Right kidney (tissue), 9 donors: ENCODE results near the gene HTR1E.
"Not testable (repeated sequence)": the region's sequence is repeated elsewhere in the genome, so short reads cannot be mapped to it uniquely, and the experiment has no call there.

Experiments used
- DNase-seq: peaks from one replicate; pipeline ENCODE4 v3.0.0-alpha.2; 2016
- long read RNA-seq, 8 donors: transcript quantifications; one replicate each; lab custom pipeline, GENCODE V29; 2026

The HTR1E gene, protein sequence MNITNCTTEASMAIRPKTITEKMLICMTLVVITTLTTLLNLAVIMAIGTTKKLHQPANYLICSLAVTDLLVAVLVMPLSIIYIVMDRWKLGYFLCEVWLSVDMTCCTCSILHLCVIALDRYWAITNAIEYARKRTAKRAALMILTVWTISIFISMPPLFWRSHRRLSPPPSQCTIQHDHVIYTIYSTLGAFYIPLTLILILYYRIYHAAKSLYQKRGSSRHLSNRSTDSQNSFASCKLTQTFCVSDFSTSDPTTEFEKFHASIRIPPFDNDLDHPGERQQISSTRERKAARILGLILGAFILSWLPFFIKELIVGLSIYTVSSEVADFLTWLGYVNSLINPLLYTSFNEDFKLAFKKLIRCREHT
- long read RNA-seq, donor 1 = 0 reads
- long read RNA-seq, donor 2 = 0 reads
- long read RNA-seq, donor 3 = 0 reads
- long read RNA-seq, donor 4 = 0 reads
- long read RNA-seq, donor 5, partial matches to known transcripts = 0 of 1 reads
- long read RNA-seq, donor 5, other reads (novel, unspliced or antisense) = 0 of 1 reads
- long read RNA-seq, donor 6, partial matches to known transcripts = 0 of 1 reads
- long read RNA-seq, donor 6, other reads (novel, unspliced or antisense) = 0 of 1 reads
- long read RNA-seq, donor 7 = 0 reads
- long read RNA-seq, donor 8 = 0 reads

DNA sequence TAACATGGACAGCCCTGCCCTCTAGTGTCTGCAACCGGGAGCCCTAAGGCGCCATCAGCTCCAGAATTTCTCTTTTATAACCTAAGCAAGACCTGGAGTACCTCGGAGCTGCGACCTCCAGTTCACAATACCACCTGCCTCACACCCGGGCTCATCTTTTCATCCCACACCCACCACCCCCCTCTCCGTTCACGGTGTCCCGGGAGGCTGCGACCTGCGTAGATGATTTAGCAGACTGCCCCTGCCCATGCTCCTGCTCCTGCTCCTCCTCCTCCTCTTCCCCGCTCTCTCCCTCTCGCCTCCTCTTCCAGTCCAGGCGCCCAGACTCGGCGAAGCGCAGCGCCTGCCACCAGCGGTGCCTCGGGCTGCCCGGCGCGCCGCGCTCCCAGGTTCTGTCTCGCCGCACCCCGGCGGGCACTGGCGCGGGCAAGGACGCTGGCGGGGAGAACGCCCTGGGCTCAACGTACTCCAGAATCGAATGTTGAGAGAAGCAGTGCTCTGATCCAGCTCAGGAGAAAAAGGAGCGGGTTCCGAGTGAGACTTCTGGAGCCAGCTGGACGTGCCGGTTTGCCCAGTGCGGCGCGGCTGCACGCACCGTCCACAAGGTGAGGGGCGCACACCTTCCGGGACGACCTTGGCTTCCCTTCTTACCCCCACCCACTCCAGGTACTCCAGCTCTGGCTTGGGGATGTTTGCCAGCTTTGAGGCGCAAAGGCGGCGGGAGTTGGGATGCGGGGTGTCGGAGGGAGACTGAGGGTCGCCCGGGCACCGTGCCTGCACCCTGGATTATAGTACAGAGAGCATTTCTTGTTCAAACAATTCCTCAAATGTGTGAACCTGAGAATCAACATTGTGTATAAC lies at the start of gene HTR1E:
TSS of gene HTR1E (plus strand) at position 310 of the 861 bp plus-strand sequence. CDS start 77,807 bp downstream, outside the sequence.
- DNase-seq = peak; percentile 80

DNA sequence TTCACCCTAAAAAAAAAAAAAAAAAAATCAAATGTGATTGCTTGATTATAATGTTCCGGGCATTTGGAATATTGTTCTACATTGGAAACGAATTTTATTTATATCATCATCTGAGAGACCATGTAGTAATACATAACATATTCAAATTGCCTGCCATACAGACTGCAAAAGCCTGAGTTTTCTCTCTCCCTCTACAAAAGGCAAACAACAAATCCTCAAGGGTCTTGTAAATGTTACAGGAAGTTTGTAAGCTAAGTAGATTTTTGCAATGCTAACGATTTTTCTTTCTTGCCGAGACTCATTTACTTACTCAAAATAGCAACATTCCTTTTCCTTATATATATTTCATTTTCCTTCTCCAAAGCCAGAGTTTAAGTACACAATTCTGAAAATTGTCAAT lies 49.0 kb upstream of the HTR1E start:
- DNase-seq = no peak

DNA sequence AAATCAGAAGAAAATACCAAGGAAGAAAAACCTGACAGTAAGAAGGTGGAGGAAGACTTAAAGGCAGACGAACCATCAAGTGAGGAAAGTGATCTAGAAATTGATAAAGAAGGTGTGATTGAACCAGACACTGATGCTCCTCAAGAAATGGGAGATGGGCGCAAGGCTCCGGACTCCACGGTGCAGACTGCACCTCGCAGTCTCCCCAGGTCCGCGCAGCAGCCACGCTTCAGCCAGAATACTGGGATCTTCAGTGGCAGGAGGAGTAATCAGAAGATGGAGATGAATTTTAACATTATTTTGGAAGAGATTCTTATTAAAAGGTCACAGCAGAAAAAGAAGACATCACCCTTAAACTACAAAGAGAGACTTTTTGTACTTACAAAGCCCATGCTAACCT lies 40.1 kb upstream of the HTR1E start:
- not testable (repeated sequence) for DNase-seq

DNA sequence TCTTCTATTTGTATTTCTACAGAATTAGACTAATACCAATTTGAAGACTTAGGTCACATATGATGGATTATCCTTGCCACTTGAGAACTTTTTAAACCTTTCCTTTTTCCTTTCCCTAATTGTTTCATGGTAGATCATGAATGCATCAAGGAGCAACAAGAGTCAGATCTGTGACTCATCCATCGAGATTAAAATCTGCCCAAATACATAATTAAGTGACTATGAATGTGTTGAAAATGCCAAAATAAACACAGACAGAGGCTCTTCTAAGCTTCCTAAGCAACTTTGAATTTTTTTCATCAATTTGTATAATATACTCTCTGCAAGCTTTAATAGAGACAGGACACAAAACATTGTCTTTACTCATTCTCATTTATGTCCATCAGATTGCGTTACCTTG lies 23.5 kb upstream of the HTR1E start:
- DNase-seq = no peak

DNA sequence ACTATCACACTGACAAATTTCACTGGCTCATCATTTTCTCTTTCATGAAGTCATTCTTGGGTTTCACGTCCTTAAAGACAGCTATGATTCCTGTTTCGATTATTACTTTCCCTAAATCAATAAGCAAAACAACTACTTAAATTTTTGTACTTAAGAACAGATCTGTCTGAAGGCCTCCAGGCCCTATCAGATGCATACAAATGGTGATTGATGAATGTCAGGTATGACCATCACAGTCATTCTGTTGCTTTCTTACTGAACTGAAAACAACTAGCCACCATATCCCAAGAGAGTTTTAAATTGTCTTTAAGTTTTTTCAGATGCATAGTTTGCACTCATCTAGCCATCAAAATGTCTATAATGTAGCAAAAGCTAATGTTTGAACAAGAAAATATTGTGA lies 20.9 kb upstream of the HTR1E start:
- no peak for DNase-seq

DNA sequence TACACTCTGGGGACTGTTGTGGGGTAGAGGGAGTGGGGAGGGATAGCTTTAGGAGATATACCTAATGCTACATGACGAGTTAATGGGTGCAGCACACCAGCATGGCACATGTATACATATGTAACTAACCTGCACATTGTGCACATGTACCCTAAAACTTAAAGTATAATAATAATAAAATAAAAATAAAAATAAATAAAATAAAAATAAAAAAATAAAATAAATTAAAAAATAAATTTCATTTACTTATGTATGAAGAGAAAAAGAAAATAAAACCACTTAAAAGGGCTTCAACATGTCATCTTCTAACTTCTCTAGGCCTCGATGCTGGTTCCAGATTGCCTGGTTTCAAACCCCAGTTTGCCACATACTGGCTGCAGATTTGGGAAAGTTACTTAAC lies 10.2 kb upstream of the HTR1E start:
- not testable (repeated sequence) for DNase-seq

DNA sequence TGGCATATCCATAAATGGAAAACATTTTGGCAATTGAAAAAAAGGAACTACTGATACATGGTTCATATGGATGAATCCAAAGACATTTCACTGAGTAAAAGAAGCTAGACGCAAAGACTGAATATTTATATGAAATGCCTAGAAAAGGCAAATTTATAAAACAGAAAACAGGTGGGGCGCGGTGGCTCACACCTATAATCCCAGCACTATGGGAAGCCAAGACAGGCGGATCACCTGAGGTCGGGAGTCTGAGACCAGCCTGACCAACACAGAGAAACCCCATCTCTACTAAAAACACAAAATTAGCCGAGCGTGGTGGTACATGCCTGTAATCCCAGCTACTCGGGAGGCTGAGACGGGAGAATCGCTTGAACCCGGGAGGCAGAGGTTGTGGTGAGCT lies 9.5 kb upstream of the HTR1E start:
- not testable (repeated sequence) for DNase-seq

DNA sequence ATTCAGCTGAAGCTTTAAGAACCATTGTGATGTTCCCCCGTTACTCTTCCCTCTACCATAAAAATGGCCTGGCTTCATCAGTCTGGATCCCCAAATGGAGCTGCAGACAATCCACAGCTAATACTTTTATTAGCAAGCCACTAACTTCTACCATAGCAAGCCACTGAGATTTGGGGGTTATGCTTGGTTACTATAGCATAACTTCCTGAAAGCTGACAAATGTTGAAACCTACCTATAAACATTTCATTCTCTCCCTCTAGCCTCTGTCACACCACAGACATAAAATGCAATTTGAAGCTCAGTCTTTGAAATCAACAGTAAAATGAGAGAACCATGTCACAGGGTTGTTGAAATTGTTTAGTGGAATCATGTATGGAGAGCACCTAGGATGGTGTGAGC lies 3.0 kb upstream of the HTR1E start:
- no peak for DNase-seq

DNA sequence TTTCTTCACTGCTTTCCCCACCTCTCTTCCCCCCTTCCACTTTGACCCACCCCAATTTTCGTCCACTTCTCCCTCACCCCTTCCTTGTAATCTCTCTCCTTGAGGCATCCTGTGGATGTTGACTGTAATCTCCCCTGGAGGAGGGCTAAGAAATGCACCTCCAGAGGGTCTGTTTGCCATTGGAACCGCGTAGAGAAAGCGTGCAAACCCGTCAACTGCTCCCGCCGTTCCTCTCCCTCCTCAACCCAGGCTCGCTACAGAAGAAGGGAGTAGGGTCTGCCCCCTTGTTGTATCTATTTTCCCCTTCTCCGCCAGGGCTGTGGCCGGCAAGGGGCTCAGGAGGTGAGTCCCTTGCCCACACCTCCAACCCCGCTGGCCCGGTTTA lies 502 bp upstream of the HTR1E start:
- no peak for DNase-seq

DNA sequence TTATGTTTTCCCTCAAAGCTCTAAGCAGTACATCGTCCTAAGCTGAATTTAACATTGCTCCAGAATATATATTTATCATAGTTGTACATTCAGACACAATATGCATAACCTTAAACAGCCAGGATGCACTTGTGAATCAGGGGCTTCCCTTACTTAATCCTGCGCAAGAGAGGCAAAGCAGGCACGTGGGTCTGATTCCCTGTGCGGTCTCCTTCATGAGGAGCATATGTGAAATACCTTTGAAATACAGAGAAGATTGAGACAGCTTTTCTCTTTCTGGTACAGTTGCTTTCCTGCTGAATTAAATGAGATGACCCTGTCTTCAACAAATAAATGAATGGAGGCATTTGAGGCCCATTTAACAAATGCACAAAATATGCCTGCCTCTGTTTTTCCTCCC lies 1.5 kb downstream of the HTR1E start:
- no peak for DNase-seq

DNA sequence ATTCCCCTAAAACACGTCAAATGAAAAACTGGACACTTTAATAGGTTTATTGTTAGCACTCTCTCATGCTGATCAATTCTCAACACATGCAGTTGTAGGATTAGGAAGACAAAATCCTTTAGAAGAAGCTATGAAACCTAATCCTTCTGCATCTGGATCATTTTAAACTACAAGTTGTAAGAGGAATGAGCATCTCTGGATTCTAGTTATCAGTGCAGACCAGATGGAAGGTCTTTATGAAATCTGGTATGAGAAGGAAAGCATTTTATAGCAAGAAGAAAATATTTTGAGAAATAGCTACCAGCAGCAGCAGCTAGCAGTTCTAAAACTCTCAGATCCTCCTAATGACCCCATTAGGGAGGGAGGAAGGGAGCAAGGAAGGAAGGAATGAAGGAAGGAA lies 4.1 kb downstream of the HTR1E start:
- no peak for DNase-seq

DNA sequence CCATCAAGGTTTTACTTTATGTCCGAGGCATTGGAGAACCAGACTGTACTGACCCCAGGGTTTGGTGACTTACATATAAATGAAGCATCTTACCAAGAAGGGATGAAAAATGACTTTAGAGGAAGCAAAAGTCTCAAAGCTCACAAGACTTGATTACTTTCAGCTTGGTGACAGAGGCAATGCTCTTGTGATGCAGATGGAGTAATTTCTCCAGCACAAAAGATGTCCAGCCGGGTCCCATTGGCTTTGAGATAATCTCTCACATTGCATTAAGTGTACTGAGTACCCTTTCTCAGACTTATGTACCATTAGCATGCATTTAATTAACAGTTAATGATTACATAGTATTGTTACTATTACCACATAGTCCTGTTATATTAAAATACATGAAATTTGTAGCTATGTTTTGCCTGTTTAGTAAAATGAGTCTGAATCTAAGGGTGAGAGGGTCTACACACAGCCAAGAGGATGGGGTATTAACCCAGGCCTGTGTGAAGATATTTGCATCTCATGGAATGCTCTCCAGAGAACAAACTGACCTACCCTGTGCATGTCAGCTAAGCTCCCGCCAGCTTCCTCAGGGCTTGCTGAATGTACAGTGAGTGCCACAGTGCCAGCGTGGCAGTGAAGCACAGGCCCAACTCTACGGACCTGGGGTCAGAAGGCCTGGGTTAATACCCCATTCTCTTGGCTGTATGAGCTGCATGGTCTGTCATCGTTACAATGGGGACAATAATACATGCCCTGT lies 5.6 kb downstream of the HTR1E start:
- DNase-seq = no peak

DNA sequence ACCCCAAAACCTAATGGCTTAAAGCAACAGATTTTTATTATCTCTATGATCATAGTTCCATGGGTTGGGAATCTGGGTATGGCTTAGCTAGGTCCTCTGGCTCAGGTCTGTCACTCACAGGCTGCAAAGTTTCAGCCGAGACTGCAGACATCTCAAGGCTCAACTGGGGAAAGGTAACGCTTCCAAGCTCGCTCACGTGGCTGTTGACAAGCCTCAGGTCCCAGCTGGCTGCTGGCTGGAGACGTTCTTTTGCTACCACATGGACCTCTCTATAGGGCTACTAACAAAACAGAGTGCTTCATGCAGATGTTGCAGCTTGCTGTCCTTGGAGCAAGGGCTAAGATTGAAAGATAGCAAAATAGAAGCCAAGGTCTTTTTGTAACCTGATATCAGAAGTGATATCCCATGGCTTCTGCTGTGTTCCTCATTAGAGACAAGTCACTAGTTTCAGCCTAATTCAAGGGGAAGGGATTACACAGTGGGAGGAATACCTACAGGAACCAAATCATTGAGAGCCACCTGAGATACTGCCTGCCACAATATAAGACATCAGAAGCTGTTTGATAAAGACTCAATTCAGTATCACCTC lies 6.6 kb downstream of the HTR1E start:
- DNase-seq = no peak

DNA sequence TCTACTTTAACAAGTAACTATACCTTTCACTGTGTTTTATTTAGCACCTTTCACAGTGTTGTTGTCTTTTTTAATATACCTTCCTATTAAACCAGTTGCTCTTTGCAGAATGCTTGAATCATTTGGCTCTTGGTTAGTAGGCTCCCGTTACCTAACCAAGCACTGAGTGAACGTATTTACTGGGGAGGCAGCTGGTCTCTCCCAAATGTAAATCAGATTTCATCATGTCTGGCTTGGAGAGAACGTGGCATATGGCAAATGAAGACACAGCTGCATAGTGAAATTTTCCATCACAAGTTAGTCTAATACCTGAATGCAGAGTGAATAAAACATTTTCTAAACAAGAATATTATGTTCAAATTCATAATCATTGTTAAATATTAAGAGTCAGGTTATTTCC lies 12.4 kb downstream of the HTR1E start:
- no peak for DNase-seq

DNA sequence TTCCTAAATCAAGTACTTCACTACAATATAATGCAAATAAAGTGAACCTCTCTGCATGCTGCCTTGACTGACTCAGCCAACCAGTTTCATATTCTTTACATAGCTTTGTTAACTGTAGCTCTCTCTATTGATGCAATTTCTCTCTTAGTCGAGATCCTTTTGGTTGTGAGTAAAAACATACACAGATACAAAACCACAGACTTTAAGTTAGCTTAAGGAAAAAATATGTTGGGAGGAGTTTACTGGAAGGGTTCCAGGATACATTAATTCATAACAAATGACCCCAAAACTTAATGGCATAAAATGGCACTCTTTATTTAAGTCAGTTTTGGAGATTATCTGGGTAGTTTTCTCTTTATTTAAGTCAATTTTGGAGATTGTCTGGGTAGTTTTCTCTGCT lies 15.7 kb downstream of the HTR1E start:
- no peak for DNase-seq

DNA sequence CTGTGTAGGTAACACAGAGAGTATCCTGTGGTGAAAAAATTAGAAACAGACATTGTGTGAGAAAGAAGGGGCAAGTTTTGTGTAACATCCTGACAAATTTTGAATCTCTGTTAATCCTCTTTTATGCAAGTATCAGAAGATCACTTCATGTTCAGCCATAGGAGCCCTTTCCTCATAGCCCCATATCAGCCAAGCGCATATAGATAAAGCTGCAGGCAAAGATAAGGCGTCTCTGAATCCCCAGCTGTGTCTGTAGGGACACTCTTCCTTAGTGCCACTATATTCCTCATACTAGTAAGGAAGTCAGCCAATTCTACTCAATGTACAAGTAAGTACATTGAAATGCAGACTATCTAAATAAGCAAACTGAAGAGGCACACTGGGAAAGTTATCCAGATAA lies 22.3 kb downstream of the HTR1E start:
- no peak for DNase-seq

DNA sequence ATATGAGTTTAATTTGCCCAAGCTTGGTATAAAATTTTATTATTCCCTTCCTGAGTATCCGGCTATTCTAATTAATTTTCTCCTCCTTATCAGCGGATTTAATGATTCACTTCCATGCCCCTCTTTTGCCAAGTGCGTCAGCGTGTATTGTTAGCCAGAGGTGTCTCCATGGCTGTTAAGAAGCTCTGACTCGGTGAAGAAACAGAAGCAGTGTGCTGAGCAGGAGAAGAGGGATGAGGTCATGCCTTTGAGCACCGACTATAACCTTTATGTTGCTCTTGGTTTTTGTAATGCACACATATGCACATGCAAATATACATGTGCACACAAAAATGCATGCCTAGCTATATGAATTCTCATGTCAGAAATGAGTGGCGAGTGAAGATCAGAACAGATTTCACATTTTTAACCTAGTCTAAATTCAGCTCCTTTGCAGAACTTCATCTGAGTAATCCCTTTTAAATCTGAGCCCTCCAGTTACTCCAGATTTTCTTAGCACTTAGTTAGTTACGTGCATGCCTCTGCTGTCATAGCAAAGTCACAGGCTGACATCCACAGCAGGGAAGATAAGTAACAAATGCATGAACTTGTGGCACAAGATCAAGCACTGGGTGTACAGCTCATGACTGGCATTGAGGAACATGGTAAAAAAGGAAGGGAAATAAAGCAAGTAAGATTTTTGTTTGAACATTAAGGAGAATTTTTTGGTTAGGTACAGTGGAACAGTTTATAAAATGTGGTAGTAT lies 24.3 kb downstream of the HTR1E start:
- DNase-seq = no peak

DNA sequence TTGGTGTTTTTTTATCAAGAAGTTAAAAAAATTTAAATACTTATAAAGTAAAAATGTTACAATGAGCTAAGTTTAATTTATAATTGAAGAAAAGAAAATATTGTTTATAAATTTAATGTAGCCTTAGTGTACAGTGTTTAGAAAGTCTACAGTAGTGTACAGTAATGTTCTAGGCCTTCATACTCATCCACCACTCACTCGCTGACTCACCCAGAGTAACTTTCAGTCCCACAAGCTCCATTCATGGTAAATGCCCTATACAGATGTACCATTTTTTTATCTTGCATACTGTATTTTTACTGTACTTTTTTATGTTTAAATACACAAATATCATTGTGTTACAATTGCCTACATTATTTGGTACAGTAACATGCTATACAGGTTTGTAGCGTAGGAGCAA lies 26.0 kb downstream of the HTR1E start:
- DNase-seq = no peak

DNA sequence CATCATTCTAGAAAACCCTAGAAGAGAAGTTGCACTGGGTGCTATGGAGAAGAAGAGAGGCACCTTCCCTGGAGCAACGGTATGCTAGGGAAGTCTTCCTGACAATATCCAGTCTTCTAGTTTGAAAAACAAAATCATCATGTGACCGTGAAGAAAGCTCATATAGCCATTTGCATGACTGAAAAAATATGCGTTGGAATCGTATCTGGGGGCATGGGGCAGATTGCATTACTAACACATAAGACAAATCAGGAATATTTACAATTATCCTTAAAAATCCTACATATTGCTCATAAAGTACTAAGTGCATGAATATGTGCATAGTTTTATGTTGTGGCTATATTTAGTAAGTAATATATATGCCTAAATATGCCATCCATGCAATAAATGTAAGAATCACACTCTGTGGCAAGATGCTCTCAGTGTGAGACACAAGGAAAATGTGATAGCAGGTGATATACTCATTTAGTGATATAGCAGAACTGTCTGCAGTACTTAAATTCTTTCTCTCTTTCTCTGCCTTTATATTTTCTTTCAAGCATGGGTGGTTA lies 26.8 kb downstream of the HTR1E start:
- DNase-seq = no peak

DNA sequence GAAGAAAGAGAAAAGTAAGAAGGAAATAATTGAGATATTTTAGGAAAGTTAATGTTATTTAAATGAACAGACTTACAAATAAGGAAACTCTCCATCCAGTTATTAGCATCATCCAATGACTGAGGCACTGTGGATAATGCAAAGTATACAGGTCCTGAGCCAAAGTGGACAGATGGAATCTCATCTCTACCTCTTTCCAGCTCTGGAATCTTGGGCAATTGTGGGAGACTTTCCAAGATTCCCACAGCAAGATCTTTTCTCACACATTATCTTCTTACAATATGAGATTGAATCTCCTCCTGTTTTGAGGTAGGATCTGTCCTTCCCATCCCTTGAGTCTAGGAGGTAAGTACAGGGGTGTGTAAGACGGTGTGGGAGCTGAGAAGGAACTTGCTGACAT lies 28.9 kb downstream of the HTR1E start:
- DNase-seq = no peak

DNA sequence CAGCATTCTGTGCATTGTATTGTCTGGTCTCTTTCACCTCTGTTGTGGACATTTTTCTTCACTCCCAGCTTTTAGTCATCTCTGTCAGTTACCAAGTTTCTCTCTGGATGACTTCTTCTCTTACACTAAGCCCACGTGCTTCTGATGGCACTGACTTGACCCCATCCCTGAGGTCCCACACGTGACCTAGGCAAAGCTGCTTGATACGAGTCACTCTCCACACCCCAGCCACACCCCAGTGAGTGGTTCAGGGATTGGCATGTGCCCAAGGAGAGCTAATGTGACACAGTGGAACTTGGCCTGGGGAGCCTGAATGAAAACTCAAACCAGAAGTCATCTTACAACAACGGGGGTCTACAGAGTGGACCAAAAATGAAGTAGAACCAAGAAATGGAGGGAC lies 32.2 kb downstream of the HTR1E start:
- DNase-seq = no peak
